Colonic mucosa (tissue), 4 donors: ENCODE measurements around the gene NPR2. TPM values are rescaled to one million over a fixed set of nuclear protein-coding genes. Genes with fewer than 3 reads are reported as not detected.

Source experiments
- DNase-seq: peaks from one replicate; pipeline ENCODE4 v3.0.0-alpha.2; 2020
- H3K27ac ChIP-seq: fragments of 200-600 bp; one replicate; pipeline ENCODE4 v1.8.0; 2021
- H3K27me3 ChIP-seq: fragments of 200-600 bp; one replicate; pipeline ENCODE4 v1.8.0; 2021
- H3K36me3 ChIP-seq: fragments of 200-600 bp; one replicate; pipeline ENCODE4 v1.8.0; 2021
- H3K4me1 ChIP-seq: fragments of 200-600 bp; one replicate; pipeline ENCODE4 v1.8.0; 2021; ENCODE audit warnings: mild to moderate bottlenecking
- H3K4me3 ChIP-seq: fragments of 200-600 bp; one replicate; pipeline ENCODE4 v1.8.0; 2021
- H3K9ac ChIP-seq, 2 donors: one replicate each; pipeline ENCODE4 v1.7.0; 2013; ENCODE audit warnings: control low read depth in 2 of 2, low read depth in 2 of 2, low read length in 2 of 2
- H3K9me3 ChIP-seq: fragments of 200-600 bp; one replicate; pipeline ENCODE4 v1.8.0; 2021
- intact Hi-C: fragments of 100-400 bp; cut with DNase I; formaldehyde crosslinking; loops from one replicate; pipeline ENCODE4 v1.14.1; 2022
- total RNA-seq, 2 donors: library from RNA; stranded (reverse); fragmentation: NEBNext Ultra II Directional in 1 of 2; extraction: Animal tissue kit (Norgen Biotek cat#: 25700) in 1 of 2; gene quantifications; one replicate each; pipeline ENCODE4 v1.2.1, GENCODE V29; 2021
- TF ChIP-seq, protein P1 (sequence below): fragments of 200-600 bp; IDR thresholded peaks from one replicate; pipeline ENCODE4 v1.8.0; 2022; ENCODE audit warnings: antibody characterized with exemption, mild to moderate bottlenecking
- donor health status: healthy.
- donor health status: DM: no; HTN: no; CAD: no.
- donor health status: DM: no; HTN: no; CAD: no.

The NPR2 gene
- 1 to 10 TPM; 7.0 to 9.7 TPM for total RNA-seq

- Histone ChIP-seq H3K27me3 (no peaks in the 10 kb centered on the region), H3K4me3 (peak within 1 kb of the TSS; percentile 13), H3K36me3 (no peaks in the 10 kb centered on the region), H3K9me3 (no peaks in the 10 kb centered on the region), H3K4me1 (no peaks in the 10 kb centered on the region), H3K9ac (peak within 1 kb of the TSS; percentile 26 to 40), H3K27ac (no peak within 1 kb of the TSS)
- intact Hi-C loops, result loop anchor here (5.0 kb wide), 2 partner anchors 86 to 101 kb away; no protein-coding TSS in a partner anchor
- no peak for DNase-seq
- TF ChIP-seq, protein P1, sequence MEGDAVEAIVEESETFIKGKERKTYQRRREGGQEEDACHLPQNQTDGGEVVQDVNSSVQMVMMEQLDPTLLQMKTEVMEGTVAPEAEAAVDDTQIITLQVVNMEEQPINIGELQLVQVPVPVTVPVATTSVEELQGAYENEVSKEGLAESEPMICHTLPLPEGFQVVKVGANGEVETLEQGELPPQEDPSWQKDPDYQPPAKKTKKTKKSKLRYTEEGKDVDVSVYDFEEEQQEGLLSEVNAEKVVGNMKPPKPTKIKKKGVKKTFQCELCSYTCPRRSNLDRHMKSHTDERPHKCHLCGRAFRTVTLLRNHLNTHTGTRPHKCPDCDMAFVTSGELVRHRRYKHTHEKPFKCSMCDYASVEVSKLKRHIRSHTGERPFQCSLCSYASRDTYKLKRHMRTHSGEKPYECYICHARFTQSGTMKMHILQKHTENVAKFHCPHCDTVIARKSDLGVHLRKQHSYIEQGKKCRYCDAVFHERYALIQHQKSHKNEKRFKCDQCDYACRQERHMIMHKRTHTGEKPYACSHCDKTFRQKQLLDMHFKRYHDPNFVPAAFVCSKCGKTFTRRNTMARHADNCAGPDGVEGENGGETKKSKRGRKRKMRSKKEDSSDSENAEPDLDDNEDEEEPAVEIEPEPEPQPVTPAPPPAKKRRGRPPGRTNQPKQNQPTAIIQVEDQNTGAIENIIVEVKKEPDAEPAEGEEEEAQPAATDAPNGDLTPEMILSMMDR, result no peak
These were observed at the start of gene NPR2 for GRCh38 chr9:35791297-35791921. Gene NPR2 (plus strand): TSS chr9:35791591. CDS start chr9:35792409, 818 bp downstream.

- H3K4me3 ChIP-seq, result no peak overlapping the region
- intact Hi-C loops, result no loop called here
- no peak overlapping the region for H3K27ac ChIP-seq
- no peak for DNase-seq
- H3K9ac ChIP-seq, result no peak overlapping the region
- H3K4me1 ChIP-seq, result peaks cover 9% of the 10 kb centered on the region
- TF ChIP-seq, protein P1, result no peak
- no peaks in the 10 kb centered on the region for H3K9me3 ChIP-seq
- H3K36me3 ChIP-seq, result peaks cover 14% of the 10 kb centered on the region
- no peaks in the 10 kb centered on the region for H3K27me3 ChIP-seq
These were observed 49.7 kb upstream of the NPR2 start for GRCh38 chr9:35741740-35742139.

GRCh38 chr9:35743452-35743851 is 47.9 kb upstream of the NPR2 start:
- no peak for DNase-seq
- Histone ChIP-seq H3K4me1 (peaks cover 12% of the 10 kb centered on the region), H3K9me3 (no peaks in the 10 kb centered on the region), H3K27ac (no peak overlapping the region), H3K9ac (no peak overlapping the region), H3K27me3 (no peaks in the 10 kb centered on the region), H3K36me3 (peaks cover 6% of the 10 kb centered on the region), H3K4me3 (no peak overlapping the region)
- intact Hi-C loops, result no loop called here
- TF ChIP-seq, protein P1, result no peak

- DNase-seq, result no peak
- no peaks in the 10 kb centered on the region for H3K9me3 ChIP-seq
- no peak overlapping the region for H3K4me3 ChIP-seq
- no peaks in the 10 kb centered on the region for H3K27me3 ChIP-seq
- peaks cover 6% of the 10 kb centered on the region for H3K36me3 ChIP-seq
- H3K27ac ChIP-seq, result no peak overlapping the region
- peaks cover 12% of the 10 kb centered on the region for H3K4me1 ChIP-seq
- TF ChIP-seq, protein P1, result no peak
- peak overlapping the region in 1 of 2 donors; percentile 26 for H3K9ac ChIP-seq
- intact Hi-C loops, result no loop called here
These were observed 47.4 kb upstream of the NPR2 start for GRCh38 chr9:35743880-35744518.

DNA sequence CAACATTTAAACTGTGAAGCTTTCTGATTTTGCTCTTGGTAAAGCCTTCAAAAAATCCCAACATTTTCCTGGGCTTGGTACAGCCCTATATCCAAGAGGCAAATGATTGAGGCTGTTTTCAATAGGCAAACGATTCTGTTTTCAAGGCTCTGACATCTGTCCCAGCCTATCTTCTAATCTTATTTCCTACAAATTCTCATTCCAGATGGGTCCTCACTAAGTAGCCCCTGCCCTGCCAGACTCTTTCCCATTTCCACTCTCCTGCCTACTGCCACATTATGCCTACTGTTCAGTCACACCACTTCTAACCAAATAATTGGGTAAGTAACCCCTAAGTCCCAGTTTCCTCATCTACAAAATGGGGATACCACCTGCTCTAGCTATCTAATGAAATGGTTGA is 45.8 kb upstream of the NPR2 start:
- H3K9ac ChIP-seq, result peak overlapping the region in 1 of 2 donors; percentile 62
- no peaks in the 10 kb centered on the region for H3K9me3 ChIP-seq
- no peaks in the 10 kb centered on the region for H3K36me3 ChIP-seq
- intact Hi-C loops, result no loop called here
- no peak overlapping the region for H3K27ac ChIP-seq
- H3K4me1 ChIP-seq, result peaks cover 12% of the 10 kb centered on the region
- peak overlapping the region; percentile 67 for H3K4me3 ChIP-seq
- TF ChIP-seq, protein P1, result no peak
- no peak for DNase-seq
- no peaks in the 10 kb centered on the region for H3K27me3 ChIP-seq
